Endothelial cell of umbilical vein (primary cell): ENCODE results near the gene ZFAND6. TPM values are rescaled to one million over a fixed set of nuclear protein-coding genes. Genes with fewer than 3 reads are reported as not detected.

Source experiments
- BruUV-seq: library from RNA; stranded (reverse); fragments of 400-500 nt; replicated peaks from 2 replicates; lab custom pipeline; 2021; lab: Mats Ljungman, UMichigan
- CTCF ChIA-PET: fragments of 300-600, 350-600 bp; sonication (Branson Sonifier 250); formaldehyde crosslinking; loops from one replicate; lab custom pipeline; 2021; ENCODE audit warnings: antibody characterized with exemption, inconsistent platforms; lab: Charles Lee
- POLR2A ChIA-PET: fragments of 300-600, 350-600 bp; sonication (Branson Sonifier 250); formaldehyde crosslinking; loops from one replicate; lab custom pipeline; 2021; ENCODE audit warnings: antibody characterized with exemption, inconsistent platforms; lab: Charles Lee
- DNase-seq: peaks from one replicate; pipeline ENCODE4 v3.0.0-alpha.2; 2011; ENCODE audit warnings: low read depth, low spot score
- FAIRE-seq: peaks from 2 replicates; lab custom pipeline; 2011; peaks lifted over from hg19 to GRCh38; lab: Jason Lieb, UNC
- H2AFZ ChIP-seq: 2 replicates; pipeline ENCODE4 v1.6.0; 2012; ENCODE audit warnings: low read depth, low read length, control low read depth, inconsistent platforms
- H3K27ac ChIP-seq: 2 replicates; pipeline ENCODE4 v1.5.1; 2011; ENCODE audit warnings: low read depth, mild to moderate bottlenecking, control low read depth, low read length, moderate library complexity; ENCODE audit not compliant: insufficient read depth
- H3K27me3 ChIP-seq, 2 experiments: 2 replicates each; pipeline versions ENCODE4 v1.6.0 to v1.6.1; 2011; ENCODE audit warnings: low read length in 2 of 2, mixed read lengths in 1 of 2; ENCODE audit not compliant: control insufficient read depth in 2 of 2, insufficient read depth in 2 of 2
- H3K36me3 ChIP-seq, 2 experiments: 2 replicates in 1 of 2; 3 replicates in 1 of 2; pipeline ENCODE4 v1.5.1; 2011; ENCODE audit warnings: low read length in 2 of 2, mild to moderate bottlenecking in 1 of 2, moderate library complexity in 1 of 2; ENCODE audit not compliant: control insufficient read depth in 2 of 2, insufficient read depth in 2 of 2; ENCODE audit errors: extremely low read depth in 1 of 2
- H3K4me1 ChIP-seq: 3 replicates; pipeline ENCODE4 v1.5.1; 2011; ENCODE audit warnings: mild to moderate bottlenecking, low read length; ENCODE audit not compliant: control insufficient read depth, insufficient read depth; ENCODE audit errors: extremely low read depth
- H3K4me2 ChIP-seq: 2 replicates; pipeline ENCODE4 v1.6.1; 2011; ENCODE audit warnings: low read length, control low read depth, mixed read lengths; ENCODE audit not compliant: insufficient read depth
- H3K4me3 ChIP-seq, 3 experiments: fragments of 200-600 bp in 1 of 3; sonication (generic), shearing (Covaris generic) in 1 of 3; replicated peaks in 1 of 3; 2 replicates each; pipeline ENCODE4 v1.5.1; 2011 to 2016; ENCODE audit warnings: control low read depth in 3 of 3, low read length in 3 of 3, mild to moderate bottlenecking in 2 of 3, inconsistent platforms in 1 of 3, low read depth in 1 of 3, moderate library complexity in 1 of 3; ENCODE audit not compliant: insufficient read depth in 1 of 3
- H3K79me2 ChIP-seq: 2 replicates; pipeline ENCODE4 v1.6.0; 2012; ENCODE audit warnings: low read length, inconsistent platforms; ENCODE audit not compliant: control insufficient read depth, insufficient read depth
- H3K9ac ChIP-seq: replicated peaks from 2 replicates; pipeline ENCODE3; 2011; ENCODE audit warnings: low read length, control low read depth; ENCODE audit not compliant: insufficient read depth; ENCODE audit errors: extremely low read depth
- H3K9me1 ChIP-seq: replicated peaks from 3 replicates; pipeline ENCODE4 v1.6.0; 2011; ENCODE audit warnings: mild to moderate bottlenecking, low read length; ENCODE audit not compliant: control insufficient read depth, insufficient read depth; ENCODE audit errors: extremely low read depth
- H3K9me3 ChIP-seq: replicated peaks from 2 replicates; pipeline ENCODE4 v1.5.1; 2012; ENCODE audit warnings: low read length, inconsistent platforms; ENCODE audit not compliant: control insufficient read depth, insufficient read depth
- H4K20me1 ChIP-seq: replicated peaks from 2 replicates; pipeline ENCODE3; 2011; ENCODE audit warnings: mild to moderate bottlenecking, low read length; ENCODE audit not compliant: control insufficient read depth, insufficient read depth; ENCODE audit errors: extremely low read depth
- CTCF ChIP-seq, 2 donors: IDR thresholded peaks; 1 replicate in 1 of 2; 2 replicates in 1 of 2; pipeline ENCODE4 v1.5.1; 2011; ENCODE audit warnings: low read length in 2 of 2, mild to moderate bottlenecking in 2 of 2, moderate library complexity in 2 of 2, control low read depth in 1 of 2, inconsistent platforms in 1 of 2, low read depth in 1 of 2; ENCODE audit not compliant: insufficient read depth in 1 of 2; ENCODE audit errors: extremely low read depth in 1 of 2
- EZH2 ChIP-seq: IDR thresholded peaks from 2 replicates; pipeline ENCODE4 v1.6.1; 2012; ENCODE audit warnings: borderline replicate concordance, low read depth, mild to moderate bottlenecking, moderate library complexity, low read length, inconsistent platforms; ENCODE audit not compliant: severe bottlenecking
- FOS ChIP-seq: IDR thresholded peaks from 2 replicates; pipeline ENCODE4 v1.6.1; 2011; ENCODE audit warnings: mild to moderate bottlenecking, low read length, moderate library complexity, borderline replicate concordance; ENCODE audit not compliant: insufficient read depth
- GATA2 ChIP-seq: IDR thresholded peaks from 2 replicates; pipeline ENCODE4 v1.7.0; 2011; ENCODE audit warnings: low read depth, mild to moderate bottlenecking, moderate library complexity, mixed read lengths, low read length; ENCODE audit not compliant: insufficient read length, insufficient read depth
- JUN ChIP-seq: IDR thresholded peaks from 2 replicates; pipeline ENCODE4 v1.6.1; 2011; ENCODE audit warnings: borderline replicate concordance, low read depth; ENCODE audit not compliant: insufficient read length, insufficient read depth
- MAX ChIP-seq: IDR thresholded peaks from 2 replicates; pipeline ENCODE4 v1.6.1; 2011; ENCODE audit not compliant: insufficient read depth, insufficient read length
- MYC ChIP-seq: IDR thresholded peaks from one replicate; pipeline ENCODE4 v1.6.1; 2011; ENCODE audit warnings: mild to moderate bottlenecking, low read depth, low read length
- POLR2A ChIP-seq: IDR thresholded peaks from 2 replicates; pipeline ENCODE4 v1.6.1; 2012; ENCODE audit warnings: low read depth, mild to moderate bottlenecking, control low read depth, low read length
- POLR2AphosphoS5 ChIP-seq: IDR thresholded peaks from 2 replicates; pipeline ENCODE4 v1.6.1; 2012; ENCODE audit warnings: low read depth, mild to moderate bottlenecking, control low read depth, low read length, moderate library complexity; ENCODE audit not compliant: insufficient read depth
- dilution Hi-C: fragments of 300-500 bp; cut with MboI; formaldehyde crosslinking; loops from one replicate; pipeline ENCODE4 v1.15.0; 2019; ENCODE audit warnings: low sequenced_read_pairs; ENCODE audit not compliant: extremely low pct_ligation_motif_present
- intact Hi-C: fragments of 100-400 bp; cut with micrococcal nuclease; formaldehyde crosslinking; loops from one replicate; pipeline ENCODE4 v1.10.0; 2022
- polyA plus RNA-seq, 4 experiments: library from polyadenylated mRNA; depleted of rRNA in 3 of 4; stranded (reverse) in 3 of 4; unstranded in 1 of 4; fragments of >200 nt; gene quantifications; 2 replicates each; pipeline versions ENCODE4 v1.2.1 to v1.2.3, GENCODE V29; 2011 to 2012; ENCODE audit warnings: missing spikeins in 1 of 4
- total RNA-seq: library from RNA; stranded (reverse); gene quantifications from 2 replicates; pipeline ENCODE4 v1.2.3, GENCODE V29; 2021

ZFAND6 gene
- total and polyA plus RNA-seq, 2 donors (not counting 3 experiments of a cell fraction or from before 2014, with no cell fraction given) = 50.3 to 97.9 TPM

GRCh38 chr15:80138961-80139360 lies 79.5 kb downstream of the ZFAND6 start:
- intact Hi-C loops = no loop called here
- no peak for DNase-seq
- no peak for FAIRE-seq
- H3K27ac ChIP-seq = no peak overlapping the region
- POLR2A ChIA-PET = no interaction called here
- TF ChIP-seq MAX (no peak), CTCF (IDR thresholded peaks at IDR 0.05; ENCODE audit: extremely low read depth in 1 of 2, insufficient read depth in 1 of 2, low read depth in 1 of 2, low read length in 2 of 2) (no peak), EZH2 (no peak), GATA2 (no peak)
- BruUV-seq = no TSS peak
- H3K36me3 ChIP-seq = peaks cover 0 to 5% of the 10 kb centered on the region in 2 experiments
- no peak overlapping the region for H3K9ac ChIP-seq
- H3K9me1 ChIP-seq = no peaks in the 10 kb centered on the region
- H3K27me3 ChIP-seq = no peaks in the 10 kb centered on the region
- no peaks in the 10 kb centered on the region for H4K20me1 ChIP-seq
- no peaks in the 10 kb centered on the region for H3K9me3 ChIP-seq
- CTCF ChIA-PET = no interaction called here
- dilution Hi-C loops = no loop called here
- H3K4me3 ChIP-seq = no peak overlapping the region
- no peak overlapping the region for H3K4me2 ChIP-seq
- no peaks in the 10 kb centered on the region for H3K4me1 ChIP-seq
- no peaks in the 10 kb centered on the region for H3K79me2 ChIP-seq
- H2AFZ ChIP-seq = no peak overlapping the region

- H2AFZ ChIP-seq = no peak overlapping the region
- dilution Hi-C loops (no loop called here), intact Hi-C loops (no loop called here)
- POLR2A ChIA-PET = no interaction called here
- DNase-seq (no peak), FAIRE-seq (no peak)
- no peaks in the 10 kb centered on the region for H3K79me2 ChIP-seq
- H4K20me1 ChIP-seq = no peaks in the 10 kb centered on the region
- no peaks in the 10 kb centered on the region for H3K4me1 ChIP-seq
- no peaks in the 10 kb centered on the region for H3K9me1 ChIP-seq
- no peak overlapping the region for H3K27ac ChIP-seq
- CTCF ChIA-PET = no interaction called here
- H3K9me3 ChIP-seq = no peaks in the 10 kb centered on the region
- H3K4me2 ChIP-seq = no peak overlapping the region
- no peaks in the 10 kb centered on the region for H3K36me3 ChIP-seq
- no peaks in the 10 kb centered on the region for H3K27me3 ChIP-seq
- no peak overlapping the region for H3K4me3 ChIP-seq
- TF ChIP-seq JUN (no peak), EZH2 (no peak), FOS (no peak), MAX (no peak), GATA2 (no peak), POLR2A (no peak), MYC (no peak), CTCF (IDR thresholded peaks at IDR 0.05; ENCODE audit: extremely low read depth in 1 of 2, insufficient read depth in 1 of 2, low read depth in 1 of 2, low read length in 2 of 2) (no peak), POLR2AphosphoS5 (no peak)
- BruUV-seq = no TSS peak
- H3K9ac ChIP-seq = no peak overlapping the region
Measured at GRCh38 chr15:80140909-80141308, 81.4 kb downstream of the ZFAND6 start.
